ENCODE results near the gene ACOT11. TPM values are rescaled to one million over a fixed set of nuclear protein-coding genes. Genes with fewer than 3 reads are reported as not detected.

ACOT11 gene
- total and polyA plus RNA-seq, 7 donors = 8.9 to 40.9 (median 22.1) TPM

DNA sequence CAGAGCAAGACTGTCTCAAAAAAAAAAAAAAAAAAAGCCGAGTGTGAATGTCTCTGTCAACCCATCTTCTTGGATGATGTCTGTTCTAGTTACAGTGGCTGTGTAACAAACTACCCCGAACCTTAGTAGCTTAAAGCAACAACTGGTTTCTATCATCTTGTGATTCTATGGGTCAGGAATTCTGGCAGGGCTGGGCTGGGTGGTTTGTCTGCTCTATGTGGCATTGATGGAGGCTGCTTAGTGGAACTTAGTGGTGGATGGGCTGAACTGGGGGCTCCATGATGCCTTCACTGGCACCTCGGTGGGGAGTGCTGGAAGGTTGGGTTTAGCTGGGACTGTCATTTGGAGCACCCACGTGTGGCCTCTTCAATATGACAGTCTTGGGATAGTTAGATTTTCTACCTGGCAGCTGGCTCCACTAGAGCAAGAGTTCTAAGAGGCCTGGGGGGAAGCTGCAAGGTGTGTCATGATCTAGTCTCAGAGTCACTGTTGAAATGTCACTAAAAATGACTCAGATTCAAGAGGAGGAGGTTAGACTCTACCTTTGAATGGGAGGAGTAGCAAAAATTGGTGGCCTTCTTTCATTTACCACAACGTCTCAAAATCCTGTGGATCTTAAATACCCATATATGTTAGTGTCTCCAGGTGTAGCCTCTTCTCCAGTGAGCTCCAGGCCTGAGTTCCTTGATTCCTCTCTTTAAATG is 18.6 kb downstream of the ACOT11 start:
- no peaks in the 10 kb centered on the region for H3K27me3 ChIP-seq
- intact Hi-C loops (cut with DNase I) = no loop called here
- H3K9me3 ChIP-seq = no peaks in the 10 kb centered on the region
- 79 to 88% methylated on average over 5 of the region's 5 CpGs for WGBS, 2 donors
- TF ChIP-seq EP300 (IDR thresholded peaks at IDR 0.05) = no peak
- TF ChIP-seq, protein P1, sequence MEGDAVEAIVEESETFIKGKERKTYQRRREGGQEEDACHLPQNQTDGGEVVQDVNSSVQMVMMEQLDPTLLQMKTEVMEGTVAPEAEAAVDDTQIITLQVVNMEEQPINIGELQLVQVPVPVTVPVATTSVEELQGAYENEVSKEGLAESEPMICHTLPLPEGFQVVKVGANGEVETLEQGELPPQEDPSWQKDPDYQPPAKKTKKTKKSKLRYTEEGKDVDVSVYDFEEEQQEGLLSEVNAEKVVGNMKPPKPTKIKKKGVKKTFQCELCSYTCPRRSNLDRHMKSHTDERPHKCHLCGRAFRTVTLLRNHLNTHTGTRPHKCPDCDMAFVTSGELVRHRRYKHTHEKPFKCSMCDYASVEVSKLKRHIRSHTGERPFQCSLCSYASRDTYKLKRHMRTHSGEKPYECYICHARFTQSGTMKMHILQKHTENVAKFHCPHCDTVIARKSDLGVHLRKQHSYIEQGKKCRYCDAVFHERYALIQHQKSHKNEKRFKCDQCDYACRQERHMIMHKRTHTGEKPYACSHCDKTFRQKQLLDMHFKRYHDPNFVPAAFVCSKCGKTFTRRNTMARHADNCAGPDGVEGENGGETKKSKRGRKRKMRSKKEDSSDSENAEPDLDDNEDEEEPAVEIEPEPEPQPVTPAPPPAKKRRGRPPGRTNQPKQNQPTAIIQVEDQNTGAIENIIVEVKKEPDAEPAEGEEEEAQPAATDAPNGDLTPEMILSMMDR (IDR thresholded peaks at IDR 0.05) = no peak
- no peak for TF ChIP-seq POLR2A (IDR thresholded peaks at IDR 0.05)
- TF ChIP-seq POLR2AphosphoS5 (IDR thresholded peaks at IDR 0.05) = no peak
- no peak for DNase-seq
- peak overlapping the region in 1 of 4 donors; percentile 79 for H3K27ac ChIP-seq
- H3K4me3 ChIP-seq = no peak overlapping the region
- H3K36me3 ChIP-seq = no peaks in the 10 kb centered on the region
- H3K4me1 ChIP-seq = peaks cover 0 to 25% (median 20%) of the 10 kb centered on the region in 4 donors

DNA sequence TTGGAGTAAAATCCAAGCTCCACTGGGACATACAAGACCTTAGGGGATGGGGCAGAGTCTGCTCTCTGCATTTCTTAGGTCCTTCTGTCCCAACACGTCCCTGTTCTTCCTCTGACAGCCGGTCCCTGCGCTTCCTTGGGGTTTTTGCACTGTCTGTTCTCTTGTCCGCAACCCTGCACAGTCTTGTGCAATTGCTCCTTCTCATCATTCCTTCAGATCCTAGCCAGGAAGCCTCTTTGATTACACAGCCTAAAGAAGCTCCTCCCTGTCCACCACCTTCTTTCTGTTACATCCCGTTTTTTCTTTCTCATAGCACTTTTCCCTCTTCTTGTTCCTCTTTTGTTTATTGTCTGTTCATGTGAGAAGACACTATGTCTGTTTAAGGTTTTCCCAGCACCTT is 19.9 kb downstream of the ACOT11 start:
- intact Hi-C loops (cut with DNase I) = no loop called here
- TF ChIP-seq POLR2A (IDR thresholded peaks at IDR 0.05) = no peak
- no peak for TF ChIP-seq EP300 (IDR thresholded peaks at IDR 0.05)
- TF ChIP-seq, protein P1 (IDR thresholded peaks at IDR 0.05) = no peak
- peak in 3 of 4 donors; percentile 19 to 54 (median 26) for TF ChIP-seq POLR2AphosphoS5 (IDR thresholded peaks at IDR 0.05)
- H3K4me1 ChIP-seq = peaks cover 0 to 34% (median 27%) of the 10 kb centered on the region in 4 donors
- H3K27ac ChIP-seq = peak overlapping the region; percentile 50 to 79 (median 66)
- H3K4me3 ChIP-seq = no peak overlapping the region
- no peaks in the 10 kb centered on the region for H3K27me3 ChIP-seq
- H3K36me3 ChIP-seq = no peaks in the 10 kb centered on the region
- DNase-seq = peak; percentile 67
- 68 to 70% methylated on average over 5 of the region's 5 CpGs for WGBS, 2 donors
- H3K9me3 ChIP-seq = no peaks in the 10 kb centered on the region

DNA sequence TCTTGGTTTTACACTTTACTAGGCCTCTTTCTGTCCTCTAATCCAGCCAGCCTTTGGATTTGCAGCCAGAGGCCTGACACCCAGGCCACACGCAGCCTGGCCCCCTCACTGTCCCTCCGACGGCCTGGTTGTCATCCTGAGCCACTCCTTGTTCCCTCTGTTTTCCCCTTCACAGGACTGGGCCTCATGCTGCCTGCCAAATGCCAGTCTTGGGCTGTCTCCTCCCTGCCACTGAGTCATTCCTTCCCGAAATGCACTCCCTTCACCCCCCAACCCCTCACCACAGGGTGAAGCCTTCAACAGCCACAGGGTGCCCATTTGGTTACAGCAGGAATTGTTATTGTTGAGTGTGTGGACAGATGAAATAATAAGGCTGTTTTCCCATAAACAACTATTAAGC is 21.3 kb downstream of the ACOT11 start:
- Histone ChIP-seq H3K36me3 (no peaks in the 10 kb centered on the region), H3K4me1 (peaks cover 0 to 34% (median 27%) of the 10 kb centered on the region in 4 donors), H3K4me3 (no peak overlapping the region), H3K27me3 (no peaks in the 10 kb centered on the region), H3K9me3 (no peaks in the 10 kb centered on the region), H3K27ac (peak overlapping the region in 2 of 4 donors; percentile 17 to 23)
- 54 to 75% methylated on average over 4 of the region's 4 CpGs for WGBS, 2 donors
- DNase-seq = peak; percentile 63
- intact Hi-C loops (cut with DNase I) = no loop called here
- TF ChIP-seq, protein P1 (IDR thresholded peaks at IDR 0.05) = no peak
- TF ChIP-seq POLR2AphosphoS5 (IDR thresholded peaks at IDR 0.05) (no peak), POLR2A (IDR thresholded peaks at IDR 0.05) (no peak), EP300 (IDR thresholded peaks at IDR 0.05) (no peak)

DNA sequence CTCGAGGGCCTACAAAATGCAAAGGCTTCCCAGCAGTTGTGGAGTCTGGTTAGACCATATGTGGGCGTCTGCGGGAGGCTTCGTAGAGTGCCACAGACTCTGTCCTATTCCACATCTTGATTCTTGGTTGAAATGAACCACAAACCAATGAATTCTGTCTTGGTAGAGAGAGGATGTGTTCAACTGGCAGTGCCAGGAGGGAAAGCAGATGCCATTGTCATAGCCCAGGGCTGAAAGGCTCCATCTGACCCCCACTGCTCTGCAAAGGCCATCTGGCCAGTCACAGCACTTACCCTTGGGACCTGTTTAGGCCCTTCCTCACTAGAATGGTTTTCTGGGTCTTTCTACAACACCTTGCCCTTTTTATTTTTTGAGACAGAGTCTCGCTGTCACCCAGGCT is 22.1 kb downstream of the ACOT11 start:
- Histone ChIP-seq H3K36me3 (no peaks in the 10 kb centered on the region), H3K27ac (no peak overlapping the region), H3K9me3 (no peaks in the 10 kb centered on the region), H3K4me3 (no peak overlapping the region), H3K4me1 (peaks cover 0 to 34% (median 27%) of the 10 kb centered on the region in 4 donors), H3K27me3 (no peaks in the 10 kb centered on the region)
- intact Hi-C loops (cut with DNase I) = no loop called here
- TF ChIP-seq EP300 (IDR thresholded peaks at IDR 0.05) (no peak), POLR2AphosphoS5 (IDR thresholded peaks at IDR 0.05) (no peak), POLR2A (IDR thresholded peaks at IDR 0.05) (no peak)
- TF ChIP-seq, protein P1 (IDR thresholded peaks at IDR 0.05) = no peak
- 95% methylated on average over 5 of the region's 5 CpGs for WGBS, 2 donors
- DNase-seq = peak; percentile 21

Measured in sigmoid colon (tissue), 7 donors.